Suprapubic skin (tissue), 4 donors: ENCODE measurements around the gene GPR62.

Source experiments
- CTCF ChIP-seq, 2 donors: fragments of 200-600 bp in 1 of 2; fragments of 450-650 bp in 1 of 2; sonication (generic) in 1 of 2; IDR thresholded peaks; one replicate each; pipeline ENCODE4 v1.5.1; 2016 to 2019; ENCODE audit warnings: antibody characterized with exemption in 2 of 2, mild to moderate bottlenecking in 1 of 2, moderate library complexity in 1 of 2
- EP300 ChIP-seq: sonication (generic); formaldehyde crosslinking; IDR thresholded peaks from one replicate; pipeline ENCODE4 v1.6.1; 2017; ENCODE audit warnings: antibody characterized with exemption
- POLR2A ChIP-seq, 2 donors: fragments of 450-650 bp; IDR thresholded peaks; one replicate each; pipeline ENCODE4 v1.6.1; 2017; ENCODE audit warnings: antibody characterized with exemption in 2 of 2, mild to moderate bottlenecking in 2 of 2, moderate library complexity in 2 of 2
- POLR2AphosphoS5 ChIP-seq, 3 donors: sonication (generic); formaldehyde crosslinking; IDR thresholded peaks; one replicate each; pipeline ENCODE4 v1.6.1; 2017; ENCODE audit warnings: antibody characterized with exemption in 3 of 3

GRCh38 chr3:51937014-51937413 lies 18.2 kb upstream of the GPR62 start:
- TF ChIP-seq POLR2A (IDR thresholded peaks at IDR 0.05): no peak
- no peak for TF ChIP-seq CTCF (IDR thresholded peaks at IDR 0.05)
- TF ChIP-seq POLR2AphosphoS5 (IDR thresholded peaks at IDR 0.05): no peak
- TF ChIP-seq EP300: no peak
